AG10803 (cell line): ENCODE results near the gene ARHGEF28.

Experiments used
- DNase-seq: peaks from one replicate; pipeline ENCODE4 v3.0.0; 2010; ENCODE audit warnings: low read depth
- H3K4me3 ChIP-seq: 2 replicates; pipeline ENCODE4 v1.5.1; 2011; ENCODE audit warnings: mild to moderate bottlenecking, low read length, control low read depth
- TF ChIP-seq, protein P1 (sequence below): conservative IDR thresholded peaks from 2 replicates; pipeline ENCODE4 v1.5.1; 2011; ENCODE audit warnings: mild to moderate bottlenecking, low read length, control low read depth, inconsistent platforms

Gene ARHGEF28

GRCh38 chr5:73668486-73669111, 42.6 kb downstream of the ARHGEF28 start:
- no peak overlapping the region for H3K4me3 ChIP-seq
- TF ChIP-seq, protein P1, sequence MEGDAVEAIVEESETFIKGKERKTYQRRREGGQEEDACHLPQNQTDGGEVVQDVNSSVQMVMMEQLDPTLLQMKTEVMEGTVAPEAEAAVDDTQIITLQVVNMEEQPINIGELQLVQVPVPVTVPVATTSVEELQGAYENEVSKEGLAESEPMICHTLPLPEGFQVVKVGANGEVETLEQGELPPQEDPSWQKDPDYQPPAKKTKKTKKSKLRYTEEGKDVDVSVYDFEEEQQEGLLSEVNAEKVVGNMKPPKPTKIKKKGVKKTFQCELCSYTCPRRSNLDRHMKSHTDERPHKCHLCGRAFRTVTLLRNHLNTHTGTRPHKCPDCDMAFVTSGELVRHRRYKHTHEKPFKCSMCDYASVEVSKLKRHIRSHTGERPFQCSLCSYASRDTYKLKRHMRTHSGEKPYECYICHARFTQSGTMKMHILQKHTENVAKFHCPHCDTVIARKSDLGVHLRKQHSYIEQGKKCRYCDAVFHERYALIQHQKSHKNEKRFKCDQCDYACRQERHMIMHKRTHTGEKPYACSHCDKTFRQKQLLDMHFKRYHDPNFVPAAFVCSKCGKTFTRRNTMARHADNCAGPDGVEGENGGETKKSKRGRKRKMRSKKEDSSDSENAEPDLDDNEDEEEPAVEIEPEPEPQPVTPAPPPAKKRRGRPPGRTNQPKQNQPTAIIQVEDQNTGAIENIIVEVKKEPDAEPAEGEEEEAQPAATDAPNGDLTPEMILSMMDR, result no peak
- DNase-seq, result no peak

- H3K4me3 ChIP-seq, result no peak overlapping the region
- TF ChIP-seq, protein P1, result no peak
- no peak for DNase-seq
Measured at GRCh38 chr5:73670731-73671130, 44.7 kb downstream of the ARHGEF28 start.

- TF ChIP-seq, protein P1, result no peak
- no peak for DNase-seq
Measured at GRCh38 chr5:73672132-73672531, 46.1 kb downstream of the ARHGEF28 start.

DNA sequence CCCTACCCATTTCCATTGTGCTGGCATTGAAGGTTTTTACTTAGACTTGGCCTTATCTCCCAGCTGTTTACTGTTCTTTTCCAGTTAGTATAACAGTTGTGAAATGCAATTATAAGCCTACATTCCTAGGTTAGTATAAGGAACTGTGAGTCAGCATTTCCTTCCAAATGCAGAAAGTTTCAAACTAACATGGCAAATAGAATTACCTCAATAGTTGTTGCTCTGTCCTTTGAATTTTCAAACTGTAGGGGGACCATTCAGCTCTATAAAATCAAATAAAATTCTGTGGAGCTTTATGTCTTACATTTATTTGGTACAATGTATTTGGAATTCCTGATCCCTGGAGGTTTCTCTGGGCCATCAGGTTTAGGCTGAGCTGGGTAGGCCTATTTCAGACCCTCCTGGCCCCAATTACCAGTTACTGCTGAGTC, 47.2 kb downstream of the ARHGEF28 start:
- TF ChIP-seq, protein P1, result peak; percentile 33; the same call in 1 of the 2 replicates
- peak; percentile 85 for DNase-seq
- no peak overlapping the region for H3K4me3 ChIP-seq

More at GRCh38 chr5:73672132-73672531, 46.1 kb downstream of the ARHGEF28 start:
- no peak overlapping the region for H3K4me3 ChIP-seq

DNA sequence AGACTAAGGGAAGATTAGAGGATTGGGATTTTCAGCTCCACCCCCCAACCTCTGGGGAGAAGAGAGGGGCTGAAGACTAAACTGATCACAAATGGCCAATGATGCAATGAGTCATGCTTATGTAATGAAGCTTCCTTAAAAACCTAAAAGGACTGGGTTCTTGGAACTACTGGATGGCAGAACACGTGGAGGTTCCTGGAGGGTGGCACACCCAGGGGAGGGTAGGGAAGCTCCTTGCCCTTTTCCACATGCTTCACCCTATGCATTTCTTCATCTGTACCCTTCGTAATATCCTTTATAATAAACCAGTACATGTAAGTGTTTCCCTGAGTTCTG, 48.6 kb downstream of the ARHGEF28 start:
- H3K4me3 ChIP-seq, result no peak overlapping the region
- no peak for DNase-seq
- TF ChIP-seq, protein P1, result no peak

- DNase-seq, result no peak
- TF ChIP-seq, protein P1, result no peak
- H3K4me3 ChIP-seq, result no peak overlapping the region
Measured at GRCh38 chr5:73678322-73678740, 52.3 kb downstream of the ARHGEF28 start.

GRCh38 chr5:73678807-73679206, 52.8 kb downstream of the ARHGEF28 start:
- TF ChIP-seq, protein P1, result no peak
- DNase-seq, result no peak
- H3K4me3 ChIP-seq, result no peak overlapping the region
